GM12878 (cell line): Measurements from ENCODE around the gene ZFP3.
"Not testable (repeated sequence)": the region's sequence is repeated elsewhere in the genome, so short reads cannot be mapped to it uniquely, and the experiment has no call there.

Source experiments
- BCLAF1 ChIP-seq: fragments of 450-650 bp; IDR thresholded peaks from 2 replicates; pipeline ENCODE4 v1.6.1; 2017; ENCODE audit warnings: antibody characterized with exemption, mild to moderate bottlenecking, moderate library complexity
- CREB1 ChIP-seq: IDR thresholded peaks from 2 replicates; pipeline ENCODE4 v1.6.1; 2012; ENCODE audit warnings: low read depth, mild to moderate bottlenecking, inconsistent platforms
- CTCF ChIP-seq, 3 experiments: IDR thresholded peaks in 2 of 3; conservative IDR thresholded peaks in 1 of 3; 2 replicates each; pipeline ENCODE4 v1.5.1; 2011; ENCODE audit warnings: low read depth in 3 of 3, low read length in 3 of 3, mild to moderate bottlenecking in 3 of 3, control low read depth in 2 of 3, moderate library complexity in 2 of 3, inconsistent platforms in 1 of 3, mixed read lengths in 1 of 3; ENCODE audit not compliant: control insufficient read depth in 2 of 3, insufficient read depth in 1 of 3; ENCODE audit errors: extremely low read depth in 1 of 3
- FOS ChIP-seq: IDR thresholded peaks from 3 replicates; pipeline ENCODE4 v1.6.1; 2011; ENCODE audit warnings: borderline replicate concordance; ENCODE audit not compliant: insufficient read length; ENCODE audit errors: extremely low read depth
- MEF2B ChIP-seq: fragments of 450-650 bp; IDR thresholded peaks from 2 replicates; pipeline ENCODE4 v1.6.1; 2018; ENCODE audit warnings: mild to moderate bottlenecking, moderate library complexity; ENCODE audit not compliant: partially characterized antibody, poor library complexity, severe bottlenecking
- POLR2A ChIP-seq: IDR thresholded peaks from 2 replicates; pipeline ENCODE4 v1.6.1; 2011; ENCODE audit warnings: low read depth, mild to moderate bottlenecking, low read length
- PRDM15 ChIP-seq: fragments of 450-650 bp; formaldehyde crosslinking; IDR thresholded peaks from 2 replicates; pipeline ENCODE4 v1.4.0; 2020; ENCODE audit warnings: mild to moderate bottlenecking, moderate library complexity
- SKIL ChIP-seq: fragments of 450-650 bp; IDR thresholded peaks from 2 replicates; pipeline ENCODE4 v1.6.1; 2017; ENCODE audit warnings: mild to moderate bottlenecking, low read depth, inconsistent platforms; ENCODE audit not compliant: poor library complexity, severe bottlenecking
- SMC3 ChIP-seq: IDR thresholded peaks from 2 replicates; pipeline ENCODE4 v1.6.1; 2011; ENCODE audit warnings: low read length, improper control_type of control experiment, borderline replicate concordance
- SP1 ChIP-seq: IDR thresholded peaks from one replicate; pipeline ENCODE4 v1.6.1; 2011; ENCODE audit warnings: low read depth, low read length
- ZNF24 ChIP-seq: fragments of 450-650 bp; IDR thresholded peaks from 2 replicates; pipeline ENCODE4 v1.6.1; 2017; ENCODE audit warnings: antibody characterized with exemption, mild to moderate bottlenecking

- not testable (repeated sequence) for TF ChIP-seq MEF2B; SMC3; CTCF (IDR thresholded peaks at IDR 0.05 in 2 of 3, conservative IDR thresholded peaks at IDR 0.05 in 1 of 3; ENCODE audit: control insufficient read depth in 2 of 3, extremely low read depth in 1 of 3, insufficient read depth in 1 of 3, low read depth in 3 of 3, low read length in 3 of 3); POLR2A; CREB1; FOS; BCLAF1; SKIL; SP1; PRDM15 (CRISPR knock-in tag); ZNF24
Observed at GRCh38 chr17:5128387-5128786, 50.1 kb downstream of the ZFP3 start.
